ENCODE measurements around the gene GZMA.

The GZMA gene

GRCh38 chr5:55110217-55110616 is 7.8 kb downstream of the GZMA start:
- no peak for DNase-seq (ENCODE audit: low read depth)

- DNase-seq (ENCODE audit: low read depth): no peak
These were observed 10.9 kb downstream of the GZMA start for GRCh38 chr5:55113327-55113726.

DNA sequence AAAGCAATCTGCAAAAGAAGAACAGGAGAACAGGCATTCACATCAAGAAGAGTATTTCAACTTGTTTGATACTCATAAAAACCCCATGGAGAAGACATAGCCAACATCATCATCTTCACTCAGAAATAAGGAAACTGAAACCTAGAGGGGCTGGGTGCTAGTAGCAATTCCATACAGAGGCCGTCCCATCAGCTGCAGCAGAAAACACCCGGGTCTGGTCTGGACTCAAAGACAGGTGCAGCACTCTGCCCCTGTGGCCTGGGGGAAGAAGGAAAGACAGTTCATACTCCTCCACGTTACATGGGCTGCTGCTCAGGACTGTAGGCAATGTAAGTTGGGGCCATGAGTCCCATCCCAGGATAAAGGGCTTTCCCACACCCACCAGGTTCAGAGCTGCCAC is 11.6 kb downstream of the GZMA start:
- no peak for DNase-seq (ENCODE audit: low read depth)

DNA sequence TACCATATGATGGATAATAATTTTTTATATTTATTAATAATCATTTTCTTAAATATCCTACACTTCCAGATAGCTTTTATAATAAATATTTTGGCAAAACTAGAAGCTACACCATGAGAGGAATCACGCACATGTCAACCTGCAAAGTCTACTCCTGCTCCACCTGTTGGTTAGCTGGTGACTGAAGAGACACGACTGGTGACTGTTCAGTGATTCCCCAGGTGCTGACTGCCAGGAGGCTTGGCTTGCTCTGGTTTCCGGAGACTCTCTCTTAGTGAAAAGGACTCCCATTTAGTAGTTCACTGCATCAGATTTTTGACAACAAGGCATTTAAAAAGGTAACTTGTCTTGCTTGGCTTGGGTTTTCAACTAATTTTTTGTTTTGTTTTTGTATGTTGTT is 20.9 kb downstream of the GZMA start:
- DNase-seq (ENCODE audit: low read depth): no peak

GRCh38 chr5:55134053-55134722 is 31.7 kb downstream of the GZMA start:
- no peak for DNase-seq (ENCODE audit: low read depth)

DNA sequence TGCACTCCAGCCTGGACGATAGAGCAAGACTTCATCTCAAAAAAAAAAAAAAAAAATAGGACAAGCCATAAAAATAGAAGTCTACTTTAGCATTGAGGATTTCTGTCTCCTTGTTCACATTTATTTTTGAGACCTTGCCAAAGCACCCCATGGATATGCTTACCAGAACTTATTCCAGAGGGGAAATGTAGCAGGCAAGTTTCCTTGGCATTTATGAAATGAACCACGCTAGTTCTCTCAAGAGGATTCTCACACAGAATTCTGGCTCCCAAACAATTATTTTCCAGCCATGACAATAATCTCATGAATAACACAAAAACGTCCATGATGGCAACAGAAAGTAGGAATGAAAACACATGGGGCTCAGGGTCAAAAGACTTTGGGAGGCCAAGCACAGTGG is 34.1 kb downstream of the GZMA start:
- DNase-seq (ENCODE audit: low read depth): no peak

GRCh38 chr5:55140908-55141665 is 38.6 kb downstream of the GZMA start:
- no peak for DNase-seq (ENCODE audit: low read depth)

DNA sequence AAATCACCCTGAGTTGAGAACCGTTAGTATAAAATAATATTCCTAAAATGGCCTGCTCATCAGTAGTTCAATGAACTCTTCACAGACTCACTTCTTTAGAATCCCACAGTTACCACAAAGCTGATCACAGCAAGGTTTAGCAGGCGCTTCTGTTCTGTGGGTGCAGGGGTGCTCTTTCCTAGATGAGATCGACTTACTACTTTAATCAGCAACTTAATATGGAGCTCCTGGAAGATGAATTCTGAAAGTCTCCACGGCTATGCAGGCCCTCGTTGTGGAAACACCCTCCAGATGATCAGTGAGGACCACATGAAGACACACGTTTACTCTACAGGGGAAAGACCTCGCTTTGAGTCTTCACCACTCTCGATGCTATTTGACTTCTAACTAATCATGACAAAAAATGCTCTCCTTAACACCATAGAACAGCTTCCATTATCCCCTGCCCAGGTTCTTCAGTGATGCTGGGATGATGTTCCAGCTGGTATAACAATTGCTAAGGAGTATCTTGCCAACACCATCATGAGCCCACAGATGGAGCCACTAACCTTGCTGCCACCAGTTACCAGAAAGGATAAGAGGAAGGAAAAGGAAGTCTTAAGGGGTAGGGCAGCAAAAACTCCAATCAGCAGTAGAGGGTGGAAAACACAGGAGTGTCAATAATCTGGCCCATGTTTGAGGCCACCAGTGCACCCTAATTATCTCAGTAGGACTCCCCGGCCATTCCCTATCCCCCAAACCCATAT is 39.7 kb downstream of the GZMA start:
- no peak for DNase-seq (ENCODE audit: low read depth)

GRCh38 chr5:55143624-55144023 is 41.2 kb downstream of the GZMA start:
- DNase-seq (ENCODE audit: low read depth): no peak

DNA sequence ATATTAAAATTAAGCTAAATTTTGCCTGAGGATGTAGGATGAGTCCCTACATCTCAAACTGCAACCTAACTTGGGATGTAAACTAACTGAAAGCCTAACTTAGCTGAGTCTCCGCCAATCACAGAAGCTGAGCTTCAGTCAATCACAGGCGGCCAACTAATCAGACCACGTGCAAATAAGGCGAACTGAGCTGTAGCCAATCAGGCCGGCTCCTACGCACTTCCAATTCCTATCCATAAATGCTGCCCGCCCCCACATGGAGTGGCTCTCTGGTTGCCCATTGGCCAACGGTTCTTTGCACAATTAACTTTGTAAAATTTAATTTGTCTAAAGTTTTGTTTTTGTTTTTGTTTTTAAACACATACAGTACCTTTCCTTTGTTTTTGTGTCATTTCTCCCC is 43.6 kb downstream of the GZMA start:
- no peak for DNase-seq (ENCODE audit: low read depth)

- peak; percentile 65 for DNase-seq (ENCODE audit: low read depth)
These were observed 44.2 kb downstream of the GZMA start for GRCh38 chr5:55146543-55147151.

GRCh38 chr5:55149308-55149795 is 46.9 kb downstream of the GZMA start:
- no peak for DNase-seq (ENCODE audit: low read depth)

- peak; percentile 21 for DNase-seq (ENCODE audit: low read depth)
These were observed 49.7 kb downstream of the GZMA start for GRCh38 chr5:55151923-55152842.

DNA sequence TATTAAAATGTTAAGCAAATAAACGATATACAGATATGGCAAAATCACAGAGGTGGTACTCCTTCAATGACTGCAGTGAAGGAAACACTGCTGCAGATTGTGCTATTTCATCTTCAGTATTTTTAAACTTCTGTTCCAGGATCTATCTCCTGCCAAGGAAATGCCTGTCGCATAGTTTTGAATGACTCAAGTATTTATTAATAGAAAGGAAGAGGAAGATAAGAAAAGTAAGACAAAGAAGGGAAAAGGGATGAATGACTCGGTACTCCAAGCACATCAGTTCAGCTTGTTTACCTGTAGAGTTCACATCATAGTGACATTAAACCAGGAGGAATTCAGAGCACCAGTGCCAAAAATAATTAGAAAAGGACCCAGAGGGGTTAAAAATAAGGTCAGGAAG is 52.4 kb downstream of the GZMA start:
- peak; percentile 18 for DNase-seq (ENCODE audit: low read depth)
